Esophagus squamous epithelium (tissue), 4 donors: Measurements from ENCODE around the gene KRT3.

ENCODE experiments used
- CTCF ChIP-seq, 6 experiments: fragments of 450-650 bp in 4 of 6; fragments of 200-600 bp in 2 of 6; sonication (generic) in 2 of 6; IDR thresholded peaks; one replicate each; pipeline ENCODE4 v1.5.1; 2016 to 2019; ENCODE audit warnings: antibody characterized with exemption in 6 of 6, mild to moderate bottlenecking in 4 of 6, moderate library complexity in 4 of 6
- POLR2A ChIP-seq, 4 donors: fragments of 450-650 bp; IDR thresholded peaks; one replicate each; pipeline ENCODE4 v1.6.1; 2017; ENCODE audit warnings: antibody characterized with exemption in 4 of 4, mild to moderate bottlenecking in 4 of 4, moderate library complexity in 3 of 4

- TF ChIP-seq CTCF (IDR thresholded peaks at IDR 0.05) (no peak), POLR2A (IDR thresholded peaks at IDR 0.05) (no peak)
Measured at GRCh38 chr12:52767427-52767826, 28.5 kb downstream of the KRT3 start.
